ENCODE data around the gene TMEM123.

TMEM123 gene

DNA sequence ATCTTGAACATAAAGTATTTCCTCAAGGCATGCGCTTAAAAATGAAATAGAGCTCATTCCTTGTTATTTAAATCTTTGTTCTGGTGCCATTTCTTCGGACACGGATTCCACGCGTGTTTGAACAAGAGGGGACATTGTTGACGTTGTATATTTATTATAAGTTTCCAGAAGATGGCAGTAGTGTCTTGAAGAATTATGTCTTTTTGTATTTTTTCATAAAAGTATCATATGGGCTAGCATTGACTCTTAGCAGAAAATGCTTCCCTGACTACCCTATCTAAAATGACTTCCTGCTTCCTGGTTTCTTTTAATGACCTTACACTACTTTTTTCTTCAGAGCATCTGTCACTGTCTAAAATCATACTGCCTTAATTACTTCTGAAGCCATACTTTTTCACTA lies 85.2 kb downstream of the TMEM123 start:
- no peak for DNase-seq (ENCODE audit: low read depth in 2 of 3, low spot score in 2 of 3)

DNA sequence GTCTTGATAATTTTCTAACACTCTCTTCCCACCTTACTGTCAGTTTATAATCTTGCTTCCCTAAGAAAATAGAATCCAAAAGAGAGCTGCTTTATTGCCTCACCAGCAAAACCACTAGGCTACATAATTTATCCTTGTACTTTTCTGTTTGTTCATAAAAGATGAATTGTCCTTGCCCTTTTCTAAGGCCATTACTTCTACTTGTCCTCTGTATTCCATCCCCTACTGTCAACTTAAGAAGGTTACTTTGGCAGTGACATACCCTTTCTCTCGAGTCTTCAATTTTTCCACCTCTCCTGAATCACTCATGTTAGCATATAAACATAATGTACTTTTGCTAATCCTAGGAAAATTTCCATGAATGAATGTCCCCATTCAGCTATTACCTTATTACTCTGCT lies 87.6 kb downstream of the TMEM123 start:
- DNase-seq (ENCODE audit: low read depth in 2 of 3, low spot score in 2 of 3), result no peak

DNA sequence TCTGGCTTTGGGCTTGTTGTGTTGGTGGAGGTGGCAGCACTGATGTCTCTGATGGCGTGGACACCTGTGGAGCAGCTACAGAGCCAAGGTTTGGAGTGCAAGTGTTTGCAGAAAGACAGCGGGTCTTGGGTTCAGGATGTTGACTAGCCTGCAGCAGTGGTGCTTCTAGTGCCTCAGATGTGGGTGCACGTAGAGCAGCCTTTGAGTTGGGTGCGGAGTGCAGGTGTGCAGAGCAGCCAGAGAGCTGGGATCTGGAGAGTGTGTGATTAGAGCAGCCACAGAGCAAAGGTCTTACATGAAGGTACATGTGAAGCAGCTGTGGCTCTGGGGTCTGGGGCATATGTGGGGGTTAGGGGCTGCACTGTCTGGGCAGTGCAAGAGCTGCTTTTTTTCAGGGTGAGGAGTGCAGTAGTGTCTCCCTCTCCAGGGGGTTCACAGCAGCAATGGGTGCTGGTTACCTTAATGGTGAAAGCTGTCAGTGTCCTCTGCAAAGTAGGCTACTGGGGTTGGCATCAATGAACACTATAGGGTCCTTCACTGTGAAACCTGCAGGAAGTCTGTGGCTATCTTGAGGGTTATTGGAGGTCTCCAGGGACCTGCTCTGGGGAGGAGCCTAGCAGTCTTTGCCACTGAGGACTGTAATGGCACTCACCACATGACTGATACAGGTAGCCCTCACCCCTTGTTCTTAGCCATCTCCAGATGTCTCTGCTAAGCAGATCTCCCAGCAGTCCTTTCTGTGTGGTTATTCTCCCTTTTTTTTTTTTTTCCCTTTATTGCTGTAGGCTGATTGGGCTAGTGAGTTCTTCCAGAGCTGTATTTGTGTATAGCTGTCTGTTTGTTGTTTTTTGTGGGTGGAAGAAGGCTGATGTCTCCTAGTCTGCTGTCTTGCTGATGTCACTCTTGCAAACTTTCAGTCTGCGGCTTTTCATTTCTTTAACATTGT lies 91.2 kb downstream of the TMEM123 start:
- no peak for DNase-seq (ENCODE audit: low read depth in 2 of 3, low spot score in 2 of 3)

DNA sequence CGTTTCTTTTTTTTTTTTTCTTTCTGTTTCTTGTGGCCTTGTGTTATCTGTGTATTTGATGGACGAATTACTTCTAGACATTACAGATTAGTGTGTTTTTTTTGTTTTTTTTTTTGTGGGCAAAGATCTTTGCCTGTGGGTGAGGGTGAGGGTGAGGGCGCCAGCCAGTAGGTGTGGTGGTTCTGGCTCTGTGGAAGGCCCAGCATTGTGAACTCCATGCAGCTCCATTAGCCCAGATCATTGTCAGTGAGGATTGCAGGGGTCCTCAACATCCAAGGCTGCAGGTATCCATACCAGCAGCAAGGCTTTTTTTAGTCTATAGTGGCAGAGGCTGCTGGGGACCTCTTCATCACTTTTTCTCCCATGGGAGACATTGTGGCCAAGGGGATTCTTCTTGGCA lies 91.9 kb downstream of the TMEM123 start:
- no peak for DNase-seq (ENCODE audit: low read depth in 2 of 3, low spot score in 2 of 3)

DNA sequence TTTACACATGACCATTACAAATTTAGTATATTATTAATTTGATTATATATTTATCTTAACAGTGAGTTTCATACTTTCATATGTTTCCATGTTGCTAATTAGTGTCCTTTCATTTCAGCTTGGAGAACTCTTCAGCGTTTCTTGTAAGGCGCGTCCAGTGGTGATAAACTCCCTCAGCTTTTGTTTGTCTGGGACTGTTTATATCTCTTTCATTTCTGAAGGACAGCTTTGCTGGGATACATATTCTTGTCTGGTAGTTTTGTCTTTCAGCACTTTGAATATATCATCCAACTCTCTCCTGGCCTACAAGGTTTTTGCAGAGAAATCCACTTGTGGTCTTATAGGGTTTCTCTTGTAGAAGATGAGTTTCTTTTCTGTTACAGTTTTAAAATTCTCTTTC lies 93.2 kb downstream of the TMEM123 start:
- no peak for DNase-seq (ENCODE audit: low read depth in 2 of 3, low spot score in 2 of 3)

DNA sequence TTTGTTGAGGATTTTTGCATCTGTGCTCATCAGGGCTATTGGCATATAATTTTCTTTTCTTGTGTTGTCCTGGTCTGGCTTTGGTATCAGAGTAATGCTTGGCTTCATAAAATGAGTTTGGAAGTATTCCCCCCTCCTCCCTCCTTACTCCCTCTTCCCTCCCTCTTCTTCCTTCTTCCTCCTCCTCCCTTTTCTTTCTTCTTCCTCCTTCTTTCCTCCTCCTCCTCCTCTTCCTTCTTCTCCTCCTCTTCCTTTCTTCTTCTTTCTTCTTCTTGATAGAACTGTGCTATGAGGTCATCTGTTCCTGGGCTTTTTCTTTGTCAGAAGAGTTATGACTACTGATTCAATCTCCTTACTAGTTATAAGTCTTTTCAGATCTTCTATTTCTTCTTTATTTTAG lies 95.4 kb downstream of the TMEM123 start:
- no peak for DNase-seq (ENCODE audit: low read depth in 2 of 3, low spot score in 2 of 3)

DNA sequence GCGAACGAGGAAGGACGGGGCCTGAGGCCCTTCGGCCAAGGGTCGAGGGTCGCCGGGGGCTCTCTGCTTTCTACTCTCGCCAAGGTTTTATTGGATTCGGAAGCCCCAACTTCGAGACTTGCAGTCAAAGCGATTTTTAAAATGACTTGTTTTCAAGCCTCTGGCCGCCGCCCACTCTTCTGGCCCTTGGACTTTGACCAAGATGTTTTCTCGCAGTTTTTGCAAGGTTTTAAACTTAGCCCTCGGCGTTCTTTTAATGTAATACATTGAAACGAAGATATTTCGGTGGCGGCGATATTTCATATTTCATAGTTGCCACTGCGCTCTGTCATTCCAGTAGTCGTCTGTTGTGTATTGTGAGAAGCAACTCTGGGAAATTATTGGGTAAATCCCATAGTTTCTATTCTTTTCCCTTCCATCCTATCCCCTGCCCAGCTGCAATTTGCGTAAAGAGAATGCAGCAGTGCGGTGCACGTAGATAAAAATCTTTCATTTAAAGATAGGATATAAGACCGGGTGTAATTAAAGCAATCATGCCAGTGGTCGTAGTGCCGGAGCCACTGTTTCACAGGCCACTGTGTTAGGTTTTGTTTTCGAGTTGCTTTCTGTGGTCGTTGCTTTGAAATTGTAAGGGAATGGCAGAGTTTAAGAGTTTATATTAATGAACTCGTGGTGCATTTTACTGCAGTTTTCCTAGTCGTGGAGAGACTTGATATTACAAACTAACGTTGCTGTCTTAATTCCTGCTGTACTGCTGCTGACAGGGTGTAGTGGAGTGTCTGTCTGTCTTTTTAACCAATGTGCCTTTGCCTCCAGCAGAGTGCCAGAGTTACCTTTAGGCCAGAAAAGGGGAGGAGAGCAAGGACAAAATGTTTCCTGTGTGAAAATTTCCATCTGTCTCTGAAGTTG lies 104.8 kb downstream of the TMEM123 start:
- no peak for DNase-seq (ENCODE audit: low read depth in 2 of 3, low spot score in 2 of 3)

DNA sequence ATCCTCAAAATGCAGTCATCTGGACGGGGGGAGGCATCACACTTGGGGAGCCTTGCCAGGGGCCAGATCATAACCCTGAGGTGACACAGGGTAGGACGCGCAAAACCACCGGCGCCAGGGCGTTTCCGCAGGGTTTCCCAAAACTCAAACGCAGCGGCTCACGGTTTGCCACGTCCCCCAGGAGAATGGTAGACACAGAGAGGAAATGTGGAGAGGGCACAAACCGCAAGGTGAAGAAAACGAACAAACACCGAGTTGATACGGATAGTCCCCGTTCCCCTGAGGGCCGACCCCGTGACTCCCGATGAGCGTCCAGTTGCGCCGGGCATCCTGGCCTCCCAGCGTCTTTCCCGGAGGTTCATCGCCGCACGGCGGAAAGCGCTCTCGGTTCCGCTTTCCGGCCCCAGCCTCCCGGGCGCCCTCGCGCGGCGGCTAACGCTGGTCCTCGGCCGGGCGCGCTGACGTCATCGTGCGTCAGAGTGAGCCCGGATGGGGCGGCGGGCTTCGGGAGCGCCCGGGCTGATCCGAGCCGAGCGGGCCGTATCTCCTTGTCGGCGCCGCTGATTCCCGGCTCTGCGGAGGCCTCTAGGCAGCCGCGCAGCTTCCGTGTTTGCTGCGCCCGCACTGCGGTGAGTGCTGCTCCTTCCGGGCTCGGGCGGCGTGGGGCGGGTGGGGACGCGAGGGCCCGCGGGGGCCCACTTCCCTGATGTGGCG lies 105.7 kb downstream of the TMEM123 start, which contains the start of gene BIRC2:
Gene BIRC2 (plus strand): TSS at position 467 of the 714 bp plus-strand sequence. CDS start 2,641 bp downstream, outside the sequence.
- peak; percentile 91 to 96 (median 92) for DNase-seq (ENCODE audit: low read depth in 2 of 3, low spot score in 2 of 3)

DNA sequence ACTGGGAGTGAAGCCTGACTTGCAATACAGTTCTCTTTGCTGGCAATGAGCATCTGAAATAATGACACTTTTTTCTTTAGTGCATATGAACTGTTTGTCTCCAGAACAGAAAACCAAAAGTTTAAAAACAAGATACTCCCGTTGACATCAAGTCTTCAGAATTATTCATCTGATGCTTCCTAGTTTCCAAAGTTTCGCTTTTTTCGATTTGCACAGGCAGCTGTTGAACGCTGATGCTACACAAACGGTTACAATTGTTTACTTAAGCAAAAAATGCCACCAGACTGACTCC lies 106.2 kb downstream of the TMEM123 start:
- no peak for DNase-seq (ENCODE audit: low read depth in 2 of 3, low spot score in 2 of 3)

Measured in activated CD8-positive, alpha-beta memory T cell treated with anti-CD3 and anti-CD28 coated beads for 48 hours (primary cell).